K562 (cell line): ENCODE results near the gene TBC1D5. TPM values are rescaled to one million over a fixed set of nuclear protein-coding genes. Genes with fewer than 3 reads are reported as not detected.

ENCODE experiments used
- ATF3 ChIP-seq, 2 experiments: fragments of 450-650 bp in 1 of 2; sonication (generic) in 1 of 2; formaldehyde crosslinking in 1 of 2; IDR thresholded peaks in 1 of 2; conservative IDR thresholded peaks in 1 of 2; 2 replicates each; pipeline versions ENCODE4 v1.6.1 to v1.8.1; 2016 to 2023; ENCODE audit warnings: mild to moderate bottlenecking in 2 of 2, moderate library complexity in 2 of 2, inconsistent platforms in 1 of 2, missing genetic modification reagents in 1 of 2
- BMI1 ChIP-seq: fragments of 150-350 bp; IDR thresholded peaks from 2 replicates; pipeline ENCODE4 v1.6.1; 2014; ENCODE audit warnings: low read length
- BRD4 ChIP-seq: fragments of 200-600 bp; sonication (generic); IDR thresholded peaks from 2 replicates; pipeline ENCODE4 v1.6.1; 2017; ENCODE audit warnings: inconsistent platforms
- C11orf30 ChIP-seq: fragments of 450-650 bp; IDR thresholded peaks from 2 replicates; pipeline ENCODE4 v1.6.1; 2016; ENCODE audit warnings: low read depth, mild to moderate bottlenecking
- DMBX1 ChIP-seq: fragments of 250-450 bp; sonication (Bioruptor Pico); IDR thresholded peaks from 2 replicates; pipeline ENCODE4 v1.8.0; 2022; ENCODE audit warnings: inconsistent platforms, mild to moderate bottlenecking, moderate library complexity, borderline replicate concordance
- EGR1 ChIP-seq: fragments of 450-650 bp; conservative IDR thresholded peaks from 2 replicates; pipeline ENCODE4 v1.6.1; 2017; ENCODE audit warnings: mild to moderate bottlenecking
- FOXP1 ChIP-seq: sonication (generic); formaldehyde crosslinking; IDR thresholded peaks from 2 replicates; pipeline ENCODE4 v1.8.0; 2022; ENCODE audit warnings: mild to moderate bottlenecking, missing genetic modification reagents
- HDGF ChIP-seq: fragments of 450-650 bp; IDR thresholded peaks from 2 replicates; pipeline ENCODE4 v1.6.1; 2016
- MAX ChIP-seq: sonication (generic); formaldehyde crosslinking; IDR thresholded peaks from 2 replicates; pipeline ENCODE4 v1.9.0; 2022; ENCODE audit warnings: mild to moderate bottlenecking, missing genetic modification reagents
- NEUROD1 ChIP-seq: fragments of 150-350 bp; IDR thresholded peaks from 2 replicates; pipeline ENCODE4 v1.6.1; 2014; ENCODE audit warnings: borderline replicate concordance, low read length, low read depth; ENCODE audit not compliant: partially characterized antibody
- PHB ChIP-seq: fragments of 250-450 bp; sonication (Bioruptor Pico); IDR thresholded peaks from 2 replicates; pipeline ENCODE4 v1.5.0; 2021
- RNF219 ChIP-seq: fragments of 250-450 bp; sonication (Bioruptor Pico); IDR thresholded peaks from 2 replicates; pipeline ENCODE4 v1.5.0; 2022; ENCODE audit warnings: mild to moderate bottlenecking
- SETDB1 ChIP-seq: IDR thresholded peaks from one replicate; pipeline ENCODE4 v1.6.1; 2012; ENCODE audit warnings: low read length, control low read depth, inconsistent platforms
- SMARCB1 ChIP-seq: IDR thresholded peaks from 2 replicates; pipeline ENCODE4 v1.6.1; 2011; ENCODE audit warnings: improper control_type of control experiment, low read depth; ENCODE audit not compliant: insufficient read length
- SMARCC2 ChIP-seq: fragments of 450-650 bp; IDR thresholded peaks from 2 replicates; pipeline ENCODE4 v1.6.1; 2017; ENCODE audit warnings: antibody characterized with exemption, moderate library complexity, mild to moderate bottlenecking, low read depth
- SNIP1 ChIP-seq: fragments of 450-650 bp; IDR thresholded peaks from 2 replicates; pipeline ENCODE4 v1.7.1; 2017; ENCODE audit warnings: low read depth, mild to moderate bottlenecking
- SPI1 ChIP-seq: IDR thresholded peaks from 2 replicates; pipeline ENCODE4 v1.6.1; 2011; ENCODE audit warnings: low read depth, low read length, control low read depth, borderline replicate concordance
- ZBTB34 ChIP-seq: fragments of 250-450 bp; sonication (Bioruptor Pico); IDR thresholded peaks from 2 replicates; pipeline ENCODE4 v1.8.0; 2021; ENCODE audit warnings: mild to moderate bottlenecking, moderate library complexity
- ZBTB8A ChIP-seq: fragments of 450-650 bp; IDR thresholded peaks from 2 replicates; pipeline ENCODE4 v1.6.1; 2018; ENCODE audit warnings: mild to moderate bottlenecking, moderate library complexity; ENCODE audit not compliant: partially characterized antibody
- ZNF174 ChIP-seq: fragments of 250-450 bp; sonication (Bioruptor Pico); IDR thresholded peaks from 2 replicates; pipeline ENCODE4 v1.4.0; 2020; ENCODE audit warnings: mild to moderate bottlenecking
- ZNF354B ChIP-seq: fragments of 250-450 bp; sonication (Bioruptor Pico); IDR thresholded peaks from 2 replicates; pipeline ENCODE4 v1.4.0; 2020
- ZNF384 ChIP-seq: IDR thresholded peaks from 2 replicates; pipeline ENCODE4 v1.6.1; 2012; ENCODE audit warnings: low read depth, low read length, improper control_type of control experiment
- ZNF511 ChIP-seq: sonication (generic); formaldehyde crosslinking; IDR thresholded peaks from 2 replicates; pipeline ENCODE4 v1.8.0; 2022; ENCODE audit warnings: mild to moderate bottlenecking, missing genetic modification reagents
- ZNF561 ChIP-seq: fragments of 450-650 bp; formaldehyde crosslinking; conservative IDR thresholded peaks from 2 replicates; pipeline ENCODE4 v1.4.0; 2020; ENCODE audit warnings: mild to moderate bottlenecking, moderate library complexity
- polyA plus RNA-seq, 8 experiments: library from polyadenylated mRNA; depleted of rRNA in 4 of 8; stranded (reverse) in 5 of 8; unstranded in 3 of 8; fragments of >200 nt; fragmentation: Nextera tagmentation in 2 of 8; fragmentation: Illumina TruSeq in 1 of 8; extraction: Ambion mirVana in 2 of 8; extraction: Trizol in 1 of 8; gene quantifications; 2 replicates each; pipeline versions ENCODE4 v1.2.1 to v1.2.3, GENCODE V29; 2011 to 2014; ENCODE audit warnings: inconsistent platforms in 1 of 8, missing spikeins in 1 of 8
- total RNA-seq, 7 experiments: library from RNA; depleted of rRNA in 6 of 7; stranded (reverse); fragments of >200 nt in 6 of 7; fragmentation: Illumina TruSeq in 2 of 7; extraction: Trizol in 2 of 7; gene quantifications; 2 replicates each; pipeline versions ENCODE4 v1.2.1 to v1.2.3, GENCODE V29; 2011 to 2021; ENCODE audit warnings: low replicate concordance in 1 of 7
- TF ChIP-seq, protein P1 (sequence below): fragments of 250-450 bp; sonication (Bioruptor Pico); IDR thresholded peaks from 2 replicates; pipeline ENCODE4 v1.4.0; 2020; ENCODE audit warnings: mild to moderate bottlenecking

The TBC1D5 gene
- total and polyA plus RNA-seq, 9 of the 15 experiments (the other 6 are each of a cell fraction or from before 2014, with no cell fraction given), result 2.9 to 38.1 (median 25.6) TPM

DNA sequence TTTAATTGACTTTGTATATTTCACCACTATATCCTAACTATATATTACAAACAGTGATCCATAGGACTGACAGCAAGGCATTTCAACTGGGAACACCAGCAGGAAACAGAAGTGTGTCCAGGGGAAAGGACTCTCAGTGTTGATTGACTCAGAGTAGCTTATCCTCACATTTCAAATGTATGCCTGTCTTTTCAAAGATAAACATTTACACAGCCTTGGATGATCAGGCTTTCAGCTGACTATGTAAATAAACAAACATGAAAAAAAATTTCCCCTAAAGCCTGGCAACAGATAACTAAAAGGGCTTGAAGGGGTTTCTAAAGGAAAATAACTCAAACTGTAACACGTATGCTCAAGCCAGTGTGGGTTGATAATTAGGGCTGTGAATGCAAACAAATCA lies 321.8 kb downstream of the TBC1D5 start (continued):
- TF ChIP-seq ZNF354B (CRISPR knock-in tag) (no peak), ZNF561 (CRISPR knock-in tag) (no peak), SMARCC2 (0 out of 2 replicates have a peak, but pooled peaks have one; percentile 29), ZNF174 (no peak), ZBTB34 (CRISPR knock-in tag) (no peak), C11orf30 (peak; percentile 56; the same call in 1 of the 2 replicates), SNIP1 (no peak), MAX (no peak), DMBX1 (CRISPR knock-in tag) (no peak), PHB (no peak), HDGF (no peak), EGR1 (no peak), SMARCB1 (no peak), ATF3 (IDR thresholded peaks at IDR 0.05) (peak; percentile 17; the same call in 1 of the 2 replicates), ATF3 (CRISPR knock-in tag; conservative IDR thresholded peaks at IDR 0.05) (no peak), FOXP1 (CRISPR knock-in tag) (no peak), SETDB1 (no peak), ZBTB8A (no peak), ZNF511 (CRISPR knock-in tag) (no peak), ZNF384 (peak; percentile 71), BRD4 (no peak), BMI1 (no peak), RNF219 (CRISPR knock-in tag) (no peak), SPI1 (no peak), NEUROD1 (no peak)
- TF ChIP-seq, protein P1, sequence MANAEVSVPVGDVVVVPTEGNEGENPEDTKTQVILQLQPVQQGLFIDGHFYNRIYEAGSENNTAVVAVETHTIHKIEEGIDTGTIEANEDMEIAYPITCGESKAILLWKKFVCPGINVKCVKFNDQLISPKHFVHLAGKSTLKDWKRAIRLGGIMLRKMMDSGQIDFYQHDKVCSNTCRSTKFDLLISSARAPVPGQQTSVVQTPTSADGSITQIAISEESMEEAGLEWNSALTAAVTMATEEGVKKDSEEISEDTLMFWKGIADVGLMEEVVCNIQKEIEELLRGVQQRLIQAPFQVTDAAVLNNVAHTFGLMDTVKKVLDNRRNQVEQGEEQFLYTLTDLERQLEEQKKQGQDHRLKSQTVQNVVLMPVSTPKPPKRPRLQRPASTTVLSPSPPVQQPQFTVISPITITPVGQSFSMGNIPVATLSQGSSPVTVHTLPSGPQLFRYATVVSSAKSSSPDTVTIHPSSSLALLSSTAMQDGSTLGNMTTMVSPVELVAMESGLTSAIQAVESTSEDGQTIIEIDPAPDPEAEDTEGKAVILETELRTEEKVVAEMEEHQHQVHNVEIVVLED, result no peak
